ENCODE results near the gene ZFTA. TPM values are rescaled to one million over a fixed set of nuclear protein-coding genes. Genes with fewer than 3 reads are reported as not detected.

Gene ZFTA
- total RNA-seq, 2 donors from 2014 or later = 13.2 to 23.1 TPM

- no peak for TF ChIP-seq CTCF (IDR thresholded peaks at IDR 0.05)
- TF ChIP-seq POLR2A (IDR thresholded peaks at IDR 0.05) = peak in 1 of 3 donors; percentile 22
- peak in 3 of 4 donors; percentile 34 to 51 (median 40) for DNase-seq
- no peaks in the 10 kb centered on the region for H3K9me3 ChIP-seq
- peak overlapping the region in 3 of 4 donors; percentile 32 to 70 (median 59) for H3K27ac ChIP-seq
- intact Hi-C loops (cut with DNase I) = loop anchor here (10.0 kb wide), 1 partner anchor 176 kb away; no protein-coding TSS in a partner anchor
- ATAC-seq = peak; percentile 39
- H3K36me3 ChIP-seq (replicated peaks in 1 of 2; ENCODE audit: insufficient read depth in 1 of 2, low read depth in 2 of 2) = no peaks in the 10 kb centered on the region
- 1% methylated on average over 80 of the region's 82 CpGs; no CpG with 5 or more reads in 1 of the 2 donors for WGBS, 2 donors
- H3K27me3 ChIP-seq = no peaks in the 10 kb centered on the region
- H3K4me1 ChIP-seq = peaks cover 46% of the 10 kb centered on the region
- H3K4me3 ChIP-seq = peak overlapping the region; percentile 53 to 65
Observed at GRCh38 chr11:63769042-63769713, 603 bp upstream of the ZFTA start.

- TF ChIP-seq POLR2A (IDR thresholded peaks at IDR 0.05) = peak in 1 of 3 donors; percentile 15
- TF ChIP-seq CTCF (IDR thresholded peaks at IDR 0.05) = peak in 1 of 7 experiments; percentile 15
- DNase-seq (peak; percentile 50 to 68 (median 62)), ATAC-seq (no peak)
- intact Hi-C loops (cut with DNase I) = loop anchor here (10.0 kb wide), 1 partner anchor 177 kb away; no protein-coding TSS in a partner anchor
- Histone ChIP-seq H3K27ac (peak overlapping the region in 3 of 4 donors; percentile 68 to 77 (median 69)), H3K27me3 (no peaks in the 10 kb centered on the region), H3K9me3 (no peaks in the 10 kb centered on the region), H3K4me1 (peaks cover 51% of the 10 kb centered on the region), H3K36me3 (replicated peaks in 1 of 2; ENCODE audit: insufficient read depth in 1 of 2, low read depth in 2 of 2) (no peaks in the 10 kb centered on the region), H3K4me3 (peak overlapping the region; percentile 51 to 88)
- WGBS, 2 donors = 0% methylated on average over 27 to 34 of the region's 34 CpGs
Observed at GRCh38 chr11:63767565-63768236, 874 bp downstream of the ZFTA start.

GRCh38 chr11:63767267-63767564 lies 1.4 kb downstream of the ZFTA start:
- TF ChIP-seq CTCF (IDR thresholded peaks at IDR 0.05) (no peak), POLR2A (IDR thresholded peaks at IDR 0.05) (no peak)
- H3K9me3 ChIP-seq = no peaks in the 10 kb centered on the region
- H3K27me3 ChIP-seq = no peaks in the 10 kb centered on the region
- peak overlapping the region in 1 of 2 donors; percentile 88 for H3K4me3 ChIP-seq
- ATAC-seq (no peak), DNase-seq (no peak)
- H3K27ac ChIP-seq = peak overlapping the region in 3 of 4 donors; percentile 68 to 77 (median 69)
- no peaks in the 10 kb centered on the region for H3K36me3 ChIP-seq (replicated peaks in 1 of 2; ENCODE audit: insufficient read depth in 1 of 2, low read depth in 2 of 2)
- peaks cover 55% of the 10 kb centered on the region for H3K4me1 ChIP-seq
- 16 to 25% methylated on average over 4 of the region's 4 CpGs for WGBS, 2 donors
- intact Hi-C loops (cut with DNase I) = loop anchor here (10.0 kb wide), 1 partner anchor 178 kb away; no protein-coding TSS in a partner anchor

GRCh38 chr11:63766531-63767235 lies 1.9 kb downstream of the ZFTA start:
- 43 to 45% methylated on average over 3 to 7 of the region's 7 CpGs for WGBS, 2 donors
- peak overlapping the region in 3 of 4 donors; percentile 69 to 77 (median 76) for H3K27ac ChIP-seq
- H3K4me1 ChIP-seq = peaks cover 57% of the 10 kb centered on the region
- DNase-seq = no peak
- ATAC-seq = no peak
- no peaks in the 10 kb centered on the region for H3K36me3 ChIP-seq (replicated peaks in 1 of 2; ENCODE audit: insufficient read depth in 1 of 2, low read depth in 2 of 2)
- H3K27me3 ChIP-seq = no peaks in the 10 kb centered on the region
- intact Hi-C loops (cut with DNase I) = loop anchor here (10.0 kb wide), 1 partner anchor 178 kb away; no protein-coding TSS in a partner anchor
- peak overlapping the region in 1 of 2 donors; percentile 88 for H3K4me3 ChIP-seq
- TF ChIP-seq POLR2A (IDR thresholded peaks at IDR 0.05) (no peak), CTCF (IDR thresholded peaks at IDR 0.05) (no peak)
- no peaks in the 10 kb centered on the region for H3K9me3 ChIP-seq
